BE2C (cell line): Measurements from ENCODE around the gene NSMCE1.
A peak's percentile ranks its signal among the peaks of the same experiment; 100 is the strongest.

Experiments used
- DNase-seq: peaks from one replicate; pipeline ENCODE4 v3.0.0-alpha.2; 2020
- H3K27me3 ChIP-seq: fragments of 250-450 bp; sonication (Bioruptor Pico); 2 replicates; pipeline ENCODE4 v1.5.1; 2020; ENCODE audit warnings: mild to moderate bottlenecking
- H3K36me3 ChIP-seq: fragments of 250-450 bp; sonication (Bioruptor Pico); 2 replicates; pipeline ENCODE4 v1.5.1; 2020; ENCODE audit warnings: mild to moderate bottlenecking
- H3K4me1 ChIP-seq: fragments of 250-450 bp; sonication (Bioruptor Pico); 2 replicates; pipeline ENCODE4 v1.5.1; 2020
- H3K4me3 ChIP-seq: 2 replicates; pipeline ENCODE4 v1.5.1; 2011; ENCODE audit warnings: low read depth, low read length
- H3K9me3 ChIP-seq: fragments of 250-450 bp; sonication (Bioruptor Pico); 2 replicates; pipeline ENCODE4 v1.5.1; 2020
- CTCF ChIP-seq: IDR thresholded peaks from 2 replicates; pipeline ENCODE4 v1.5.1; 2012; ENCODE audit warnings: mild to moderate bottlenecking, low read depth, low read length

Gene NSMCE1

DNA sequence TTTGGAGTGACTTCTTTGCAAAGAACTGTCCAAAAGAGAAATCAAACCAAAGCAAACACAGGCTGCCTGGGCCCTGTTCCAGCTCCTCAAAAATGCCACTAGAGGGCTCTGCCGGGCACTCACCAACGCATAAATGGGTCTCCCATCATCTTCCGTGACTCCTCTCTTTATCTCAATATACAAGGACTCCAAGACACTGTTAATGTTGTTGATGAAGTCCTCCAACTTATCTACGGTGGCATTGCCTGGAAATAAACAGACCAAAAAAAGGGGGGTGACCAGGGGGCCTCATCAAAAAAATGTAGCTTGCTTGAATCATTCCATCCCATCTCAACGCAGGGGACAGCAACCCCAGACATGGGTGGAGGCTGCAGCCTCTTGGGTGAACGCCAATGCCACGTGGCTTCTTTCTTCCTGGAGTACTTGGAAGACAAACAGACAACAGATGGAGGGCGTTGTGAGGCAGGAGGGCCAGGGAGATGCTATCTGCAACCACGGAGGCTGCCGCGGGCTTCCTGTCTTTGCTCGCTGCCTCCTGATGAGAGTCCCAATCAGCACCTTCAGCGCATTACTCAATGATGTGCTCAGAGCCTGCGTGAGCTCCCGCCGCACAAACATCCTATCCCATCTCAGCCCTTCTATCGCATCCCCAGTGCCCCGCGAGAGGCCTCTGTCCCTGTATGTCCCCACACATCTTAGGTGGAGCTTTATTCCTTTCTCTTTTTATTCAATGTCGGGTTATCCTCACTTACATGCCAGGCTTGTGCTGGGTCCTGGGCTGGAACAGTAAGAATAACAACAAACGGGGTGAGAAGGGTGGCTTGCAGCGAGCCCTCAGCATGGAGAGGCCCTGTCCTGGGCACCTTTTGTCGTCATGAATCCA lies 33.3 kb downstream of the NSMCE1 start:
- H3K9me3 ChIP-seq = no peaks in the 10 kb centered on the region
- H3K4me1 ChIP-seq = peaks cover 21% of the 10 kb centered on the region
- TF ChIP-seq CTCF = peak; percentile 93
- DNase-seq = peak; percentile 79
- no peaks in the 10 kb centered on the region for H3K36me3 ChIP-seq
- peak overlapping the region; percentile 10; the same call in 1 of the 2 replicates for H3K4me3 ChIP-seq
- no peaks in the 10 kb centered on the region for H3K27me3 ChIP-seq

DNA sequence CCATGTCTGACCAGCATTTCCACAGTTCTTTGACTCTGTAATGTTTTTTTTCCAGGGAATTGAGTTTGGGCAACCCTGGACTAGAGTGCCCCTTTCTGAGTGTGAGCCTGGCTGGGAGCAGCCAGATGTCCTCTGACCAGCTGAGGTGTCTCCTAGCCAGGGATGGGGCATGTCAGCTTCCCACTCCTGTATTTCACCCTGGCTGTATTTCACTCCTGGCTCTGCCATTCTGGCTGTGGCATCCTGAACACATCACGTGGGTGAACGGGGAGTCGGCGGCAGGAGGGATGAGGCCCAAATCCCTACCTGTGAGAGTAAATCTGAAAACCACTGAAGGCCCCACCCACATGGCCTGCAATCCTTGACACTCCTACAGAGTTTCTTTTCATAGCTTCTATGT lies 34.0 kb downstream of the NSMCE1 start:
- no peaks in the 10 kb centered on the region for H3K27me3 ChIP-seq
- H3K9me3 ChIP-seq = no peaks in the 10 kb centered on the region
- no peak for DNase-seq
- peaks cover 21% of the 10 kb centered on the region for H3K4me1 ChIP-seq
- H3K4me3 ChIP-seq = no peak overlapping the region
- no peaks in the 10 kb centered on the region for H3K36me3 ChIP-seq
- TF ChIP-seq CTCF = no peak

DNA sequence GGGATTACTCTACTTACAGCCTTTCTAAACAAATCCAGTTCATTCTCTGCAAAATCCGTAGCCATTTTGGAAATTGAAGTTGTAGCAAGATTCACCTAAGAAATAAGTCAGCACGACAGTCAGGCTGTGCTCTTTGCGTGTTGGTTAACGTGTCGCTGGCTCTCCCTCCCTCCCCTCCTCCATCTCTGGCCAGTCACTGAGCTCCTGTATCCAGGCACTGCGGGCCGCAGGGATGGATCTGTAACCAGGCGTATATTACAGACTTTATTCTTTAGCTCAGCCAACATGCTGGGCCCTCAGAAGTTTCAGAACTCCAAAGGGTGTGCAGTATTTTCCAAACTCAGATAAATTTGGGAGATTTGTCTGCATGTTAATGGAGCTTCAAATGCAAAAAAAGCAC lies 34.4 kb downstream of the NSMCE1 start:
- Histone ChIP-seq H3K4me3 (no peak overlapping the region), H3K27me3 (no peaks in the 10 kb centered on the region), H3K36me3 (no peaks in the 10 kb centered on the region), H3K4me1 (peaks cover 24% of the 10 kb centered on the region), H3K9me3 (no peaks in the 10 kb centered on the region)
- no peak for TF ChIP-seq CTCF
- no peak for DNase-seq

- no peaks in the 10 kb centered on the region for H3K9me3 ChIP-seq
- peaks cover 28% of the 10 kb centered on the region for H3K4me1 ChIP-seq
Observed at GRCh38 chr16:27233731-27234130, 34.8 kb downstream of the NSMCE1 start.

GRCh38 chr16:27232901-27233625 lies 35.5 kb downstream of the NSMCE1 start:
- no peak for TF ChIP-seq CTCF

More at GRCh38 chr16:27233731-27234130, 34.8 kb downstream of the NSMCE1 start:
- Histone ChIP-seq H3K27me3 (no peaks in the 10 kb centered on the region), H3K36me3 (no peaks in the 10 kb centered on the region), H3K4me3 (no peak overlapping the region)
- no peak for TF ChIP-seq CTCF
- no peak for DNase-seq

More at GRCh38 chr16:27232901-27233625, 35.5 kb downstream of the NSMCE1 start:
- peaks cover 27% of the 10 kb centered on the region for H3K4me1 ChIP-seq
- DNase-seq = no peak
- no peaks in the 10 kb centered on the region for H3K27me3 ChIP-seq
- H3K9me3 ChIP-seq = no peaks in the 10 kb centered on the region
- H3K4me3 ChIP-seq = no peak overlapping the region
- H3K36me3 ChIP-seq = no peaks in the 10 kb centered on the region
